ENCODE data around the gene GOLIM4. TPM values are rescaled to one million over a fixed set of nuclear protein-coding genes. Genes with fewer than 3 reads are reported as not detected.

GOLIM4 gene
- polyA plus RNA-seq, 2 of the 4 experiments (the other 2 are of a cell fraction), result 22.4 to 23.6 TPM

DNA sequence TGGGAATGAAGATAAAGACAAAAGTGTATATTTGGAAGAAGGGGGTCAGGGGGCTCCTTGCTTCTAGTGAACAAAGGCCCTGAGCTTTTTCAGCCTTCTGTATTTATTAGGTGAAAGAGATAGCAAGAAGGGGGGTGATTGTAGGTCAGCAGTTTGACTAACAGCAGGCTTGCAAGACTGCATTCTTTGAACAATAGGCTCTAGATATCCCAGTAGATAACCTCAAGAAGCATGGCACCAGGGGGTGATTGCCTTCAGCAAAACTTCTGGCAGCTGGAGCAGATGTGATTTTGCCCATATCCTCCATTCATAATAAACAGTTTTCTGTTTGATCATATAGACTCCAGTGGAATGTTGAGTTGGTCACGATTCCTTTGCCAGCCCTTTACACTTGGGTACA, 31.7 kb upstream of the GOLIM4 start:
- no peak for FAIRE-seq
- no peak overlapping the region for H3K4me3 ChIP-seq
- ChIA-PET POLR2A (no interaction called here), CTCF (interaction anchor here (0.8 kb wide), 1 partner anchor 16 kb away, joined by 4 read pairs; no protein-coding TSS in a partner anchor)
- H3K27ac ChIP-seq, result no peak overlapping the region
- TF ChIP-seq CBX2 (IDR thresholded peaks at IDR 0.05; ENCODE audit: borderline replicate concordance, low read depth) (no peak), FOXS1 (CRISPR knock-in tag; IDR thresholded peaks at IDR 0.05) (no peak), MAFK (IDR thresholded peaks at IDR 0.05; ENCODE audit: partially characterized antibody) (no peak), ZFP36 (IDR thresholded peaks at IDR 0.05; ENCODE audit: borderline replicate concordance, partially characterized antibody) (no peak), ZSCAN20 (CRISPR knock-in tag; IDR thresholded peaks at IDR 0.05) (no peak), ZNF302 (CRISPR knock-in tag; IDR thresholded peaks at IDR 0.05) (no peak), EHF (CRISPR knock-in tag; IDR thresholded peaks at IDR 0.05) (no peak), RNF2 (IDR thresholded peaks at IDR 0.05; ENCODE audit: borderline replicate concordance, low read depth) (no peak), JUN (IDR thresholded peaks at IDR 0.05) (no peak), CEBPB (IDR thresholded peaks at IDR 0.05) (no peak), PHF8 (IDR thresholded peaks at IDR 0.05; ENCODE audit: borderline replicate concordance, low read depth) (no peak), HOXB13 (CRISPR knock-in tag; IDR thresholded peaks at IDR 0.05; ENCODE audit: low read depth) (no peak), RAD21 (conservative IDR thresholded peaks at IDR 0.05 in 1 of 2, IDR thresholded peaks at IDR 0.05 in 1 of 2) (no peak), ESRRA (IDR thresholded peaks at IDR 0.05; ENCODE audit: borderline replicate concordance, low read length) (no peak)
- TF ChIP-seq, protein P1, sequence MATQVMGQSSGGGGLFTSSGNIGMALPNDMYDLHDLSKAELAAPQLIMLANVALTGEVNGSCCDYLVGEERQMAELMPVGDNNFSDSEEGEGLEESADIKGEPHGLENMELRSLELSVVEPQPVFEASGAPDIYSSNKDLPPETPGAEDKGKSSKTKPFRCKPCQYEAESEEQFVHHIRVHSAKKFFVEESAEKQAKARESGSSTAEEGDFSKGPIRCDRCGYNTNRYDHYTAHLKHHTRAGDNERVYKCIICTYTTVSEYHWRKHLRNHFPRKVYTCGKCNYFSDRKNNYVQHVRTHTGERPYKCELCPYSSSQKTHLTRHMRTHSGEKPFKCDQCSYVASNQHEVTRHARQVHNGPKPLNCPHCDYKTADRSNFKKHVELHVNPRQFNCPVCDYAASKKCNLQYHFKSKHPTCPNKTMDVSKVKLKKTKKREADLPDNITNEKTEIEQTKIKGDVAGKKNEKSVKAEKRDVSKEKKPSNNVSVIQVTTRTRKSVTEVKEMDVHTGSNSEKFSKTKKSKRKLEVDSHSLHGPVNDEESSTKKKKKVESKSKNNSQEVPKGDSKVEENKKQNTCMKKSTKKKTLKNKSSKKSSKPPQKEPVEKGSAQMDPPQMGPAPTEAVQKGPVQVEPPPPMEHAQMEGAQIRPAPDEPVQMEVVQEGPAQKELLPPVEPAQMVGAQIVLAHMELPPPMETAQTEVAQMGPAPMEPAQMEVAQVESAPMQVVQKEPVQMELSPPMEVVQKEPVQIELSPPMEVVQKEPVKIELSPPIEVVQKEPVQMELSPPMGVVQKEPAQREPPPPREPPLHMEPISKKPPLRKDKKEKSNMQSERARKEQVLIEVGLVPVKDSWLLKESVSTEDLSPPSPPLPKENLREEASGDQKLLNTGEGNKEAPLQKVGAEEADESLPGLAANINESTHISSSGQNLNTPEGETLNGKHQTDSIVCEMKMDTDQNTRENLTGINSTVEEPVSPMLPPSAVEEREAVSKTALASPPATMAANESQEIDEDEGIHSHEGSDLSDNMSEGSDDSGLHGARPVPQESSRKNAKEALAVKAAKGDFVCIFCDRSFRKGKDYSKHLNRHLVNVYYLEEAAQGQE (IDR thresholded peaks at IDR 0.05), result no peak
- TF ChIP-seq, protein P2, sequence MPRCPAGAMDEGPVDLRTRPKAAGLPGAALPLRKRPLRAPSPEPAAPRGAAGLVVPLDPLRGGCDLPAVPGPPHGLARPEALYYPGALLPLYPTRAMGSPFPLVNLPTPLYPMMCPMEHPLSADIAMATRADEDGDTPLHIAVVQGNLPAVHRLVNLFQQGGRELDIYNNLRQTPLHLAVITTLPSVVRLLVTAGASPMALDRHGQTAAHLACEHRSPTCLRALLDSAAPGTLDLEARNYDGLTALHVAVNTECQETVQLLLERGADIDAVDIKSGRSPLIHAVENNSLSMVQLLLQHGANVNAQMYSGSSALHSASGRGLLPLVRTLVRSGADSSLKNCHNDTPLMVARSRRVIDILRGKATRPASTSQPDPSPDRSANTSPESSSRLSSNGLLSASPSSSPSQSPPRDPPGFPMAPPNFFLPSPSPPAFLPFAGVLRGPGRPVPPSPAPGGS (IDR thresholded peaks at IDR 0.05), result no peak
- TF ChIP-seq, protein P3, sequence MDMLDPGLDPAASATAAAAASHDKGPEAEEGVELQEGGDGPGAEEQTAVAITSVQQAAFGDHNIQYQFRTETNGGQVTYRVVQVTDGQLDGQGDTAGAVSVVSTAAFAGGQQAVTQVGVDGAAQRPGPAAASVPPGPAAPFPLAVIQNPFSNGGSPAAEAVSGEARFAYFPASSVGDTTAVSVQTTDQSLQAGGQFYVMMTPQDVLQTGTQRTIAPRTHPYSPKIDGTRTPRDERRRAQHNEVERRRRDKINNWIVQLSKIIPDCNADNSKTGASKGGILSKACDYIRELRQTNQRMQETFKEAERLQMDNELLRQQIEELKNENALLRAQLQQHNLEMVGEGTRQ (IDR thresholded peaks at IDR 0.05), result no peak
- TF ChIP-seq, protein P4, sequence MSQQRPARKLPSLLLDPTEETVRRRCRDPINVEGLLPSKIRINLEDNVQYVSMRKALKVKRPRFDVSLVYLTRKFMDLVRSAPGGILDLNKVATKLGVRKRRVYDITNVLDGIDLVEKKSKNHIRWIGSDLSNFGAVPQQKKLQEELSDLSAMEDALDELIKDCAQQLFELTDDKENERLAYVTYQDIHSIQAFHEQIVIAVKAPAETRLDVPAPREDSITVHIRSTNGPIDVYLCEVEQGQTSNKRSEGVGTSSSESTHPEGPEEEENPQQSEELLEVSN (IDR thresholded peaks at IDR 0.05; ENCODE audit: borderline replicate concordance, low read depth), result no peak
- H3K4me1 ChIP-seq, result no peaks in the 10 kb centered on the region
- no peak for ATAC-seq
- 41% methylated on average over 1 of the region's 1 CpG for WGBS (ENCODE audit: missing lambda C conversion rate)
- no peaks in the 10 kb centered on the region for H3K9me3 ChIP-seq
- H3K4me2 ChIP-seq, result no peak overlapping the region
- DNase-seq (ENCODE audit: low read depth in 1 of 2, low spot score in 1 of 2), result no peak

DNA sequence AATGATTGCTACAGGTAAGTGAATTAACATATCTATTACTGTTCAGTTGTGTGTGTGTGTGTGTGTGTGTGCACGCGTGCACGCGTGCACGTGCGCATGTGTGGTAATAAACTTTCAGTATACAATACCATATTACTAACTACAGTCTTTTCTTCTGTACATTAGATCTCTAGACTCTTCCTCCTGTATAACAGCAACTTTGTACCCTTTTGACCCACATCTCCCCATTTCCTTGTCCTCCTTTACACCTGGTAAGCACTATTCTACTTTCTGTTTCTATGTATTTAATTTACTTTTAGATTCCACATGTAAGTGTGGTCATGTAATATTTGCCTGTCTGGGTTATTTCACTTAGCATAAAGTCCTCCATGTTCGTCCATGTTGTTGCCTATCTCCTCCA, 29.1 kb upstream of the GOLIM4 start:
- 81% methylated on average over 7 of the region's 7 CpGs for WGBS (ENCODE audit: missing lambda C conversion rate)
- CTCF ChIA-PET, result no interaction called here
- Histone ChIP-seq H3K4me2 (no peak overlapping the region), H3K4me3 (no peak overlapping the region), H3K27ac (no peak overlapping the region), H3K9me3 (no peaks in the 10 kb centered on the region), H3K4me1 (no peaks in the 10 kb centered on the region)
- TF ChIP-seq POLR2AphosphoS2 (conservative IDR thresholded peaks at IDR 0.05; ENCODE audit: low read length) (no peak), FOSB (CRISPR knock-in tag; IDR thresholded peaks at IDR 0.05) (no peak), ESRRA (IDR thresholded peaks at IDR 0.05; ENCODE audit: borderline replicate concordance, low read length) (no peak), FOSL2 (IDR thresholded peaks at IDR 0.05) (no peak), FOSL2 (CRISPR knock-in tag; IDR thresholded peaks at IDR 0.05) (no peak), TFCP2L1 (CRISPR knock-in tag; IDR thresholded peaks at IDR 0.05) (no peak), NR3C1 (IDR thresholded peaks at IDR 0.05) (no peak)
- TF ChIP-seq, protein P5, sequence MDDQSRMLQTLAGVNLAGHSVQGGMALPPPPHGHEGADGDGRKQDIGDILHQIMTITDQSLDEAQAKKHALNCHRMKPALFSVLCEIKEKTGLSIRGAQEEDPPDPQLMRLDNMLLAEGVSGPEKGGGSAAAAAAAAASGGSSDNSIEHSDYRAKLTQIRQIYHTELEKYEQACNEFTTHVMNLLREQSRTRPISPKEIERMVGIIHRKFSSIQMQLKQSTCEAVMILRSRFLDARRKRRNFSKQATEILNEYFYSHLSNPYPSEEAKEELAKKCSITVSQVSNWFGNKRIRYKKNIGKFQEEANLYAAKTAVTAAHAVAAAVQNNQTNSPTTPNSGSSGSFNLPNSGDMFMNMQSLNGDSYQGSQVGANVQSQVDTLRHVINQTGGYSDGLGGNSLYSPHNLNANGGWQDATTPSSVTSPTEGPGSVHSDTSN (IDR thresholded peaks at IDR 0.05), result no peak
- TF ChIP-seq, protein P2 (IDR thresholded peaks at IDR 0.05), result no peak
- TF ChIP-seq, protein P6, sequence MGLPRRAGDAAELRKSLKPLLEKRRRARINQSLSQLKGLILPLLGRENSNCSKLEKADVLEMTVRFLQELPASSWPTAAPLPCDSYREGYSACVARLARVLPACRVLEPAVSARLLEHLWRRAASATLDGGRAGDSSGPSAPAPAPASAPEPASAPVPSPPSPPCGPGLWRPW (IDR thresholded peaks at IDR 0.05), result no peak
- TF ChIP-seq, protein P7, sequence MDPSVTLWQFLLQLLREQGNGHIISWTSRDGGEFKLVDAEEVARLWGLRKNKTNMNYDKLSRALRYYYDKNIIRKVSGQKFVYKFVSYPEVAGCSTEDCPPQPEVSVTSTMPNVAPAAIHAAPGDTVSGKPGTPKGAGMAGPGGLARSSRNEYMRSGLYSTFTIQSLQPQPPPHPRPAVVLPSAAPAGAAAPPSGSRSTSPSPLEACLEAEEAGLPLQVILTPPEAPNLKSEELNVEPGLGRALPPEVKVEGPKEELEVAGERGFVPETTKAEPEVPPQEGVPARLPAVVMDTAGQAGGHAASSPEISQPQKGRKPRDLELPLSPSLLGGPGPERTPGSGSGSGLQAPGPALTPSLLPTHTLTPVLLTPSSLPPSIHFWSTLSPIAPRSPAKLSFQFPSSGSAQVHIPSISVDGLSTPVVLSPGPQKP (IDR thresholded peaks at IDR 0.05; ENCODE audit: low read depth, low read length), result no peak
- DNase-seq (ENCODE audit: low read depth in 1 of 2, low spot score in 1 of 2), result no peak
- POLR2A ChIA-PET, result no interaction called here
- FAIRE-seq, result no peak
- ATAC-seq, result no peak

Measured in A549 (cell line).